Measurements from ENCODE around the gene DGKI. TPM values are rescaled to one million over a fixed set of nuclear protein-coding genes. Genes with fewer than 3 reads are reported as not detected.

DGKI gene
- total RNA-seq, 3 donors from 2014 or later: 0.36 to 1.4 (median 0.46) TPM

DNA sequence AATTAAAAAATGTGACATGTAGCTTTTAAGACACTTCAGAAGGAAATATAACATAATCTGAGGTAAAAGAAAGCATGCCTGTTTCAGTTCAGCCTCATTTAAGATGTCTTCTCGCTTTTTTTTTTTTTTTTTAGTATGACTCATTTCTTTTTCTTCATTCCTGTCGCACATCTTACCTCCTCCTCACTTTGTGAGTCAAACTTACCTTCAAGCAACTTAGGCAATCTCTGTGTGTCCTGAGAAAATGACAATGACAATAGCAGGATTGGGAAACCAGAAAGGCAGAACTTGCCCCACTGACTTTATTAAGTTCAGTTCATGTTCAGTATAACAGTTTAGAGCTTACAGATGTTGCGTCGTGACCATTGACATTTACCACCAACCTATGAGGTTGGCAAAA is 511.0 kb downstream of the DGKI start:
- H3K4me3 ChIP-seq: no peak overlapping the region
- intact Hi-C loops (cut with DNase I, micrococcal nuclease): no loop called here
- H3K36me3 ChIP-seq (ENCODE audit: low read depth): no peaks in the 10 kb centered on the region
- TF ChIP-seq, protein P1, sequence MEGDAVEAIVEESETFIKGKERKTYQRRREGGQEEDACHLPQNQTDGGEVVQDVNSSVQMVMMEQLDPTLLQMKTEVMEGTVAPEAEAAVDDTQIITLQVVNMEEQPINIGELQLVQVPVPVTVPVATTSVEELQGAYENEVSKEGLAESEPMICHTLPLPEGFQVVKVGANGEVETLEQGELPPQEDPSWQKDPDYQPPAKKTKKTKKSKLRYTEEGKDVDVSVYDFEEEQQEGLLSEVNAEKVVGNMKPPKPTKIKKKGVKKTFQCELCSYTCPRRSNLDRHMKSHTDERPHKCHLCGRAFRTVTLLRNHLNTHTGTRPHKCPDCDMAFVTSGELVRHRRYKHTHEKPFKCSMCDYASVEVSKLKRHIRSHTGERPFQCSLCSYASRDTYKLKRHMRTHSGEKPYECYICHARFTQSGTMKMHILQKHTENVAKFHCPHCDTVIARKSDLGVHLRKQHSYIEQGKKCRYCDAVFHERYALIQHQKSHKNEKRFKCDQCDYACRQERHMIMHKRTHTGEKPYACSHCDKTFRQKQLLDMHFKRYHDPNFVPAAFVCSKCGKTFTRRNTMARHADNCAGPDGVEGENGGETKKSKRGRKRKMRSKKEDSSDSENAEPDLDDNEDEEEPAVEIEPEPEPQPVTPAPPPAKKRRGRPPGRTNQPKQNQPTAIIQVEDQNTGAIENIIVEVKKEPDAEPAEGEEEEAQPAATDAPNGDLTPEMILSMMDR (IDR thresholded peaks at IDR 0.05): no peak
- DNase-seq (no peak), ATAC-seq (no peak)
- no peaks in the 10 kb centered on the region for H3K4me1 ChIP-seq (ENCODE audit: low read depth)
- no peaks in the 10 kb centered on the region for H3K9me3 ChIP-seq

- H3K9me3 ChIP-seq: no peaks in the 10 kb centered on the region
- DNase-seq (no peak), ATAC-seq (no peak)
- H3K36me3 ChIP-seq (ENCODE audit: low read depth): no peaks in the 10 kb centered on the region
- no peak overlapping the region for H3K4me3 ChIP-seq
- H3K4me1 ChIP-seq (ENCODE audit: low read depth): no peaks in the 10 kb centered on the region
- TF ChIP-seq, protein P1 (IDR thresholded peaks at IDR 0.05): no peak
- intact Hi-C loops (cut with DNase I, micrococcal nuclease): no loop called here
Measured at GRCh38 chr7:137331378-137331777, 515.4 kb downstream of the DGKI start.

Other genes starting within 250 kb of the DGKI start
- 10 to 100 TPM; 15.8 to 54.3 (median 40.6) TPM for gene CREB3L2, start 155.1 kb upstream of the DGKI start, total RNA-seq
- not detected for gene AKR1D1, start 229.5 kb upstream of the DGKI start, total RNA-seq